RCC 7860 (cell line): ENCODE measurements around the gene VARS2.
A peak's percentile ranks its signal among the peaks of the same experiment; 100 is the strongest.
"Not testable (repeated sequence)": the region's sequence is repeated elsewhere in the genome, so short reads cannot be mapped to it uniquely, and the experiment has no call there.

ENCODE experiments used
- DNase-seq: peaks from one replicate; pipeline ENCODE4 v3.0.0-alpha.2; 2015; ENCODE audit warnings: low spot score
- FAIRE-seq: peaks from 2 replicates; lab custom pipeline; 2012; peaks lifted over from hg19 to GRCh38; lab: Jason Lieb, UNC

VARS2 gene

GRCh38 chr6:30914076-30914853, at the start of gene VARS2:
VARS2 (plus strand) TSS chr6:30914238; CDS start chr6:30914837, 599 bp downstream.
- DNase-seq (peak; percentile 77), FAIRE-seq (no peak)

GRCh38 chr6:30864325-30864724, 49.7 kb upstream of the VARS2 start:
- DNase-seq (no peak), FAIRE-seq (no peak)

- not testable (repeated sequence) for DNase-seq, FAIRE-seq
Measured at GRCh38 chr6:30869241-30869749, 44.7 kb upstream of the VARS2 start.

GRCh38 chr6:30870546-30870945, 43.5 kb upstream of the VARS2 start:
- FAIRE-seq: no peak
- no peak for DNase-seq

- FAIRE-seq (no peak), DNase-seq (no peak)
Measured at GRCh38 chr6:30871592-30872183, 42.4 kb upstream of the VARS2 start.

GRCh38 chr6:30873137-30873640, 40.8 kb upstream of the VARS2 start:
- DNase-seq: no peak
- FAIRE-seq: no peak

- FAIRE-seq, DNase-seq: not testable (repeated sequence)
Measured at GRCh38 chr6:30873795-30874194, 40.2 kb upstream of the VARS2 start.

GRCh38 chr6:30875244-30876038, 38.6 kb upstream of the VARS2 start:
- FAIRE-seq (no peak), DNase-seq (no peak)

GRCh38 chr6:30876039-30876730, 37.9 kb upstream of the VARS2 start:
- no peak for DNase-seq

GRCh38 chr6:30877419-30878262, 36.4 kb upstream of the VARS2 start:
- FAIRE-seq: no peak
- peak; percentile 70 for DNase-seq

More at GRCh38 chr6:30876039-30876730, 37.9 kb upstream of the VARS2 start:
- no peak for FAIRE-seq

- DNase-seq (no peak), FAIRE-seq (no peak)
Measured at GRCh38 chr6:30879684-30880427, 34.2 kb upstream of the VARS2 start.

GRCh38 chr6:30880698-30881252, 33.3 kb upstream of the VARS2 start:
- no peak for FAIRE-seq
- DNase-seq: no peak

GRCh38 chr6:30881392-30882203, 32.4 kb upstream of the VARS2 start:
- no peak for FAIRE-seq

GRCh38 chr6:30882204-30882758, 31.8 kb upstream of the VARS2 start:
- FAIRE-seq: no peak
- no peak for DNase-seq

More at GRCh38 chr6:30881392-30882203, 32.4 kb upstream of the VARS2 start:
- no peak for DNase-seq

- FAIRE-seq (no peak), DNase-seq (no peak)
Measured at GRCh38 chr6:30882759-30883684, 31.0 kb upstream of the VARS2 start.
